ENCODE measurements around the gene SASH3.

Gene SASH3

DNA sequence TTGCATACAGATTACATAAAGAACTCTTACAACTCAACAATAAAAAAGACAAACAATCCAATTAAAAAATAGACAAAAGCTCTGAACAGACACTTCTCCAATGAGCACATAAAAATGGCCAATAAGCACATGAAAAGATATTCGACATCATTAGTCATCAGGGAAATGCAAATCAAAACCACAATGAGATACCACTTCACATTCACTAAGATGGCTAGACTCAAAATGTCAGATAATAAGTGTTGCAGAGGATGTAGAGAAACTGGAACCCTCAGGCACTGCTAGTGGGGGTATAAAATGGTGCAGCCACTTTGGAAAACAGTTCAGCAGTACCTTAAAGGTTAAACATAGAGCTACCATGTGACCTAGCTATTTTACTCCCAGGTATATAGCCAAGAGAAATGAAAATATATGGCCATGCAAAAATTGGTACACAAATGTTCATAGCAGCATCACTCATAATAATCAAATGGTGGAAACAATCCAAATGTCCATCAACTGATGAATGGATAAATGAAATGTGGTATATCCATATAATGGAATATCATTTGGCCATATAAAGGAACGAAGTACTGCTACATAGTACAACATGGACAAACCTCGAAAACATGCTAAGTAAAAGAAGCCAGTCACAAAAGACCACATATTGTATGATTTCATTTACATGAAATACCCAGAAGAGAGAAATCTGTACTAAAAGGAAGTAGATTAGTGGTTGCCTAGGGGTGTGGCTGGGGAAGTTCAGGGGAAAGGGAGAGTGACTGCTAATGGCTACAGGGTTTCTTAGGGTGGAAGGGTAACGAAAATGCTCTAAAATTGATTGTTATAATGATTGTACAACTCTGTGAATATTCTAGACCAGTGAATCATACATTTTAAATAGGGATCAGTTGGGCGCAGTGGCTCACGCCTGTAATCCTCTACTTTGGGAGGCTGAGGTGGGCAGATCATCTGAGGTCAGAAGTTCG lies 29.4 kb downstream of the SASH3 start:
- TF ChIP-seq ZBTB7A (IDR thresholded peaks at IDR 0.05; ENCODE audit: low read depth) (no peak), YY1 (IDR thresholded peaks at IDR 0.05; ENCODE audit: low read depth) (no peak), TCF12 (IDR thresholded peaks at IDR 0.05; ENCODE audit: low read depth) (no peak), TAF1 (IDR thresholded peaks at IDR 0.05; ENCODE audit: low read depth) (no peak), FOXM1 (IDR thresholded peaks at IDR 0.05; ENCODE audit: borderline replicate concordance, low read depth) (no peak), RAD21 (IDR thresholded peaks at IDR 0.05; ENCODE audit: low read depth) (no peak), CREB1 (IDR thresholded peaks at IDR 0.05; ENCODE audit: low read depth) (no peak), EGR1 (IDR thresholded peaks at IDR 0.05) (no peak), EP300 (IDR thresholded peaks at IDR 0.05; ENCODE audit: borderline replicate concordance) (no peak), NFIC (IDR thresholded peaks at IDR 0.05) (no peak), CEBPB (IDR thresholded peaks at IDR 0.05) (no peak), TEAD4 (IDR thresholded peaks at IDR 0.05) (no peak)
- TF ChIP-seq, protein P1, sequence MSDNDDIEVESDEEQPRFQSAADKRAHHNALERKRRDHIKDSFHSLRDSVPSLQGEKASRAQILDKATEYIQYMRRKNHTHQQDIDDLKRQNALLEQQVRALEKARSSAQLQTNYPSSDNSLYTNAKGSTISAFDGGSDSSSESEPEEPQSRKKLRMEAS (IDR thresholded peaks at IDR 0.05) = no peak
- TF ChIP-seq, protein P2, sequence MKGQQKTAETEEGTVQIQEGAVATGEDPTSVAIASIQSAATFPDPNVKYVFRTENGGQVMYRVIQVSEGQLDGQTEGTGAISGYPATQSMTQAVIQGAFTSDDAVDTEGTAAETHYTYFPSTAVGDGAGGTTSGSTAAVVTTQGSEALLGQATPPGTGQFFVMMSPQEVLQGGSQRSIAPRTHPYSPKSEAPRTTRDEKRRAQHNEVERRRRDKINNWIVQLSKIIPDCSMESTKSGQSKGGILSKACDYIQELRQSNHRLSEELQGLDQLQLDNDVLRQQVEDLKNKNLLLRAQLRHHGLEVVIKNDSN (IDR thresholded peaks at IDR 0.05) = no peak
- TF ChIP-seq, protein P3, sequence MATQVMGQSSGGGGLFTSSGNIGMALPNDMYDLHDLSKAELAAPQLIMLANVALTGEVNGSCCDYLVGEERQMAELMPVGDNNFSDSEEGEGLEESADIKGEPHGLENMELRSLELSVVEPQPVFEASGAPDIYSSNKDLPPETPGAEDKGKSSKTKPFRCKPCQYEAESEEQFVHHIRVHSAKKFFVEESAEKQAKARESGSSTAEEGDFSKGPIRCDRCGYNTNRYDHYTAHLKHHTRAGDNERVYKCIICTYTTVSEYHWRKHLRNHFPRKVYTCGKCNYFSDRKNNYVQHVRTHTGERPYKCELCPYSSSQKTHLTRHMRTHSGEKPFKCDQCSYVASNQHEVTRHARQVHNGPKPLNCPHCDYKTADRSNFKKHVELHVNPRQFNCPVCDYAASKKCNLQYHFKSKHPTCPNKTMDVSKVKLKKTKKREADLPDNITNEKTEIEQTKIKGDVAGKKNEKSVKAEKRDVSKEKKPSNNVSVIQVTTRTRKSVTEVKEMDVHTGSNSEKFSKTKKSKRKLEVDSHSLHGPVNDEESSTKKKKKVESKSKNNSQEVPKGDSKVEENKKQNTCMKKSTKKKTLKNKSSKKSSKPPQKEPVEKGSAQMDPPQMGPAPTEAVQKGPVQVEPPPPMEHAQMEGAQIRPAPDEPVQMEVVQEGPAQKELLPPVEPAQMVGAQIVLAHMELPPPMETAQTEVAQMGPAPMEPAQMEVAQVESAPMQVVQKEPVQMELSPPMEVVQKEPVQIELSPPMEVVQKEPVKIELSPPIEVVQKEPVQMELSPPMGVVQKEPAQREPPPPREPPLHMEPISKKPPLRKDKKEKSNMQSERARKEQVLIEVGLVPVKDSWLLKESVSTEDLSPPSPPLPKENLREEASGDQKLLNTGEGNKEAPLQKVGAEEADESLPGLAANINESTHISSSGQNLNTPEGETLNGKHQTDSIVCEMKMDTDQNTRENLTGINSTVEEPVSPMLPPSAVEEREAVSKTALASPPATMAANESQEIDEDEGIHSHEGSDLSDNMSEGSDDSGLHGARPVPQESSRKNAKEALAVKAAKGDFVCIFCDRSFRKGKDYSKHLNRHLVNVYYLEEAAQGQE (IDR thresholded peaks at IDR 0.05; ENCODE audit: low read depth) = no peak

DNA sequence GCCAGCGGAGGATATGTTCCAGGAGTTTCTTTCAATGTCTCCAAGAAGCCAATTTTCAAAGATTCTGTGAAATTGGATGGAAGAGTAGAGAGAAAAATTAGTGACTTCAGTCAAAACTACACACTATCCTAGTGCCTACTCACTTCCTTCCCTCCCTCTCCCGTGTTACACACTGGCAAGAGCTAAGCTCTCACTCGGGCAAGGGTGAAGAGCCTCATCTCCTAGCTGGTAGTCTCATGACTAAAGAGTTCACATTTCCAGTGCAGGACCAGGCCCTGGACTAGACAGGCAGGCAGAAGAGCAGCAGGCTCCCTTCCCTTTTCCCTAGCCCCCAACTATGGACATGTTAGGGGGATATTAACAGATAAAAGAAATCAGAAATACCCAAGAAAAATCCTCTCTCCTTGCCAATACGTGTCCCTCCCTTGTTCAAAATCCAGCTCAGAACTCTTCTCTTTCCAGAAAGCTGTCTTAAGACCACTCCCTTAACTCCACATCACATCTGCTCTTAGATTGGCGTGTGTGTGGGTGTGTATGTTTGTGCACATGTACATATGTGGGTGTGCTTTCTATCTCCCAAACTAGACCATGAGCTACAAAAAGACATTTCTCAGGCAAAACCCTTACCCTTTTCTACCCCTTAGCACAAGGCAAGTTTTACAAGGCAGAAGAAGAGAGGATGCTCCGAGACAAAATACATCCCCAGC lies 34.1 kb downstream of the SASH3 start:
- TF ChIP-seq EP300 (IDR thresholded peaks at IDR 0.05; ENCODE audit: borderline replicate concordance) (no peak), NFIC (IDR thresholded peaks at IDR 0.05) (no peak), FOXM1 (IDR thresholded peaks at IDR 0.05; ENCODE audit: borderline replicate concordance, low read depth) (no peak), YY1 (IDR thresholded peaks at IDR 0.05; ENCODE audit: low read depth) (no peak), CEBPB (IDR thresholded peaks at IDR 0.05) (no peak), RAD21 (IDR thresholded peaks at IDR 0.05; ENCODE audit: low read depth) (no peak), EGR1 (IDR thresholded peaks at IDR 0.05) (no peak), ZBTB7A (IDR thresholded peaks at IDR 0.05; ENCODE audit: low read depth) (no peak), TAF1 (IDR thresholded peaks at IDR 0.05; ENCODE audit: low read depth) (no peak)
- TF ChIP-seq, protein P2 (IDR thresholded peaks at IDR 0.05) = no peak
- TF ChIP-seq, protein P1 (IDR thresholded peaks at IDR 0.05) = no peak
- TF ChIP-seq, protein P3 (IDR thresholded peaks at IDR 0.05; ENCODE audit: low read depth) = no peak

DNA sequence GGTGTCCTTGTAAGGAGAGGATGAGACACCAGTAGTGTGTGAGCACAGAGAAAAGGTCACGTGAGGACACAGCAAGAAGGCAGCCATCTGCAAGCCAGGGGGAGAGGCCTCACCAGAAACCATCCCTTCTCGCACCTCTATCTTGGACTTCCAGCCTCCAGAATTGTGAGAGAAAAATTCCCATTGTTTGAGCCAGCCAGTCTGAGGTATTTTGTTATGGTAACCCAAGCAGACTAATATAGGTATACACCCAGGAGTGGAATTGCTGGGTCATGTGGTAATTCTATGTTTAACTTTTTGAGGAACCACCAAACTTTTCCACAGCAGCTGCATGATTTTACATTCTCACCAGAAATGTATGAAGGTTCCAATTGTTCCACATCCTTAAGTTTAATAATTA lies 38.4 kb downstream of the SASH3 start:
- no peak for TF ChIP-seq YY1 (IDR thresholded peaks at IDR 0.05; ENCODE audit: low read depth)
- TF ChIP-seq, protein P3 (IDR thresholded peaks at IDR 0.05; ENCODE audit: low read depth) = no peak
- TF ChIP-seq, protein P1 (IDR thresholded peaks at IDR 0.05) = no peak
- TF ChIP-seq CREB1 (IDR thresholded peaks at IDR 0.05; ENCODE audit: low read depth) = no peak
- TF ChIP-seq, protein P2 (IDR thresholded peaks at IDR 0.05) = no peak
- TF ChIP-seq NFIC (IDR thresholded peaks at IDR 0.05) = no peak
- no peak for TF ChIP-seq TAF1 (IDR thresholded peaks at IDR 0.05; ENCODE audit: low read depth)
- no peak for TF ChIP-seq ZBTB7A (IDR thresholded peaks at IDR 0.05; ENCODE audit: low read depth)
- no peak for TF ChIP-seq CEBPB (IDR thresholded peaks at IDR 0.05)
- no peak for TF ChIP-seq RAD21 (IDR thresholded peaks at IDR 0.05; ENCODE audit: low read depth)
- TF ChIP-seq TCF12 (IDR thresholded peaks at IDR 0.05; ENCODE audit: low read depth) = no peak
- TF ChIP-seq EGR1 (IDR thresholded peaks at IDR 0.05) = no peak
- TF ChIP-seq TEAD4 (IDR thresholded peaks at IDR 0.05) = no peak
- no peak for TF ChIP-seq EP300 (IDR thresholded peaks at IDR 0.05; ENCODE audit: borderline replicate concordance)
